GM19035 (cell line): ENCODE data around the gene SLC27A1.

Experiments used
- ATAC-seq: cut with Tn5 transposase; IDR thresholded peaks from one replicate; pipeline ENCODE4 v1.9.1; 2021; ENCODE audit not compliant: unreplicated experiment

SLC27A1 gene

GRCh38 chr19:17470068-17470841 is at the start of gene SLC27A1:
Gene SLC27A1, plus strand, starts transcription at chr19:17470524. Its CDS starts 17 bp downstream, at chr19:17470541.
- ATAC-seq, result peak; percentile 71

- ATAC-seq, result no peak
Observed at GRCh38 chr19:17421942-17422341, 48.4 kb upstream of the SLC27A1 start.

GRCh38 chr19:17423429-17424208 is 46.7 kb upstream of the SLC27A1 start:
- ATAC-seq, result no peak

- no peak for ATAC-seq
Observed at GRCh38 chr19:17424743-17425365, 45.5 kb upstream of the SLC27A1 start.

GRCh38 chr19:17429641-17430113 is 40.6 kb upstream of the SLC27A1 start:
- no peak for ATAC-seq

GRCh38 chr19:17431417-17431816 is 38.9 kb upstream of the SLC27A1 start:
- ATAC-seq, result no peak

GRCh38 chr19:17435218-17435617 is 35.1 kb upstream of the SLC27A1 start:
- no peak for ATAC-seq

- no peak for ATAC-seq
Observed at GRCh38 chr19:17436094-17436873, 34.0 kb upstream of the SLC27A1 start.

GRCh38 chr19:17436874-17437267 is 33.5 kb upstream of the SLC27A1 start:
- no peak for ATAC-seq

GRCh38 chr19:17441241-17442021 is 28.9 kb upstream of the SLC27A1 start:
- ATAC-seq, result no peak

- ATAC-seq, result no peak
Observed at GRCh38 chr19:17445526-17446165, 24.7 kb upstream of the SLC27A1 start.

GRCh38 chr19:17447704-17448130 is 22.6 kb upstream of the SLC27A1 start:
- no peak for ATAC-seq

GRCh38 chr19:17448131-17448967 is 22.0 kb upstream of the SLC27A1 start, which contains the start of gene TMEM221:
Gene TMEM221, minus strand, starts transcription at chr19:17448668. Its CDS starts 206 bp downstream, at chr19:17448462.
- no peak for ATAC-seq

- no peak for ATAC-seq
Observed at GRCh38 chr19:17450264-17451075, 19.9 kb upstream of the SLC27A1 start.

- no peak for ATAC-seq
Observed at GRCh38 chr19:17451820-17452219, 18.5 kb upstream of the SLC27A1 start.

GRCh38 chr19:17454576-17455071 is 15.7 kb upstream of the SLC27A1 start:
- no peak for ATAC-seq

- ATAC-seq, result no peak
Observed at GRCh38 chr19:17455308-17456123, 14.8 kb upstream of the SLC27A1 start.
